ENCODE results near the gene DTNA. TPM values are rescaled to one million over a fixed set of nuclear protein-coding genes. Genes with fewer than 3 reads are reported as not detected.

DTNA gene
- total RNA-seq, 1 donor, result 10.1 TPM

DNA sequence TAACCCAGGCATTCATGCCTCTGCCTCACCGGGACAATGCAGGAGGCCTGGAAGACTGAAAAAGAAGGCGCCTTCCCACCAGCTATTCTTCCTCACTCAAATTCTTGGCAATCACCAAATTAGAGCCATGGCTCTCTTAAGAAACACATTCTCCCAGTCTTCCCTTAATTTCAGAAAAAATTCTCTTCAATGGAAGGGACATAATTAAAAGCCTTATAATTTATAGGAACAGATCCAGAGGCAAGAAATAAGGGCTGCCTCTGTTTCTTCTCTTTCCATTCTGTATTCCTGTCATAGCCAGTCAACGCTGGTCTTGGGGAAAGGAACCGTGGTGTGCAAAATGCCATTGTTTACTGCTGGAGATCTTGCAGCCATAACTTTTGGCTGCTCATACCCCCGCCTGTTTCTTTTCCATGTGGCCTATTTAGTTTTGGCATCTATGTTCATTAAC, 32.8 kb downstream of the DTNA start:
- Histone ChIP-seq H2AFZ (ENCODE audit: low read length) (no peak overlapping the region), H3K36me3 (ENCODE audit: insufficient read depth, low read length) (no peaks in the 10 kb centered on the region), H3K4me3 (ENCODE audit: insufficient read depth, low read length) (no peak overlapping the region), H3K4me1 (ENCODE audit: insufficient read depth, low read length) (no peaks in the 10 kb centered on the region), H3K79me2 (ENCODE audit: insufficient read depth, low read length) (no peaks in the 10 kb centered on the region), H3K27ac (ENCODE audit: low read depth, low read length) (no peak overlapping the region), H4K20me1 (ENCODE audit: insufficient read depth, low read length) (no peaks in the 10 kb centered on the region), H3K4me2 (ENCODE audit: insufficient read depth, low read length) (no peak overlapping the region), H3K27me3 (ENCODE audit: insufficient read depth, low read length) (no peaks in the 10 kb centered on the region), H3K9me3 (ENCODE audit: low read depth, low read length) (no peaks in the 10 kb centered on the region)
- TF ChIP-seq, protein P1, sequence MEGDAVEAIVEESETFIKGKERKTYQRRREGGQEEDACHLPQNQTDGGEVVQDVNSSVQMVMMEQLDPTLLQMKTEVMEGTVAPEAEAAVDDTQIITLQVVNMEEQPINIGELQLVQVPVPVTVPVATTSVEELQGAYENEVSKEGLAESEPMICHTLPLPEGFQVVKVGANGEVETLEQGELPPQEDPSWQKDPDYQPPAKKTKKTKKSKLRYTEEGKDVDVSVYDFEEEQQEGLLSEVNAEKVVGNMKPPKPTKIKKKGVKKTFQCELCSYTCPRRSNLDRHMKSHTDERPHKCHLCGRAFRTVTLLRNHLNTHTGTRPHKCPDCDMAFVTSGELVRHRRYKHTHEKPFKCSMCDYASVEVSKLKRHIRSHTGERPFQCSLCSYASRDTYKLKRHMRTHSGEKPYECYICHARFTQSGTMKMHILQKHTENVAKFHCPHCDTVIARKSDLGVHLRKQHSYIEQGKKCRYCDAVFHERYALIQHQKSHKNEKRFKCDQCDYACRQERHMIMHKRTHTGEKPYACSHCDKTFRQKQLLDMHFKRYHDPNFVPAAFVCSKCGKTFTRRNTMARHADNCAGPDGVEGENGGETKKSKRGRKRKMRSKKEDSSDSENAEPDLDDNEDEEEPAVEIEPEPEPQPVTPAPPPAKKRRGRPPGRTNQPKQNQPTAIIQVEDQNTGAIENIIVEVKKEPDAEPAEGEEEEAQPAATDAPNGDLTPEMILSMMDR (IDR thresholded peaks at IDR 0.05; ENCODE audit: extremely low read depth, low read depth, low read length), result no peak
- DNase-seq (ENCODE audit: insufficient read length, low spot score, missing footprints), result no peak

DNA sequence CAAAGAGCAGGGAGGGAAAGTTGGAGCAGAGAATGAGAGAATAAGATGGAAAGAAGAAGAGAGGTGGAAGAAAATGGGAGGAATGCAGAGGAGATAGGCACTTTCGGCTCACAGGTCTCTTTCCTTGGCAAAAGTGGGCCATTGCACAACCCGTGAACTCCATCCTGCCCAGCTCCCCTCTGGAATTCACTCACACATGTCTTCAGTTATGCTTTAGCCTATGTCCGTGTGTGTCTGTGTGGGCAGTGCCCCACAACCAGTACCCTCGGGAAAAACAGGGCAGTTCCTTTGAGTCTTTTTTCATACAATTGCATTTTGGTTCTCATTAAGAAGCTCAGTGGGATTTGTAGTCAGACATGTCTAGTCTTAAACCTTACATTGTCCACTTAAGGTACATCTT, 34.5 kb downstream of the DTNA start:
- Histone ChIP-seq H3K4me2 (ENCODE audit: insufficient read depth, low read length) (no peak overlapping the region), H3K36me3 (ENCODE audit: insufficient read depth, low read length) (no peaks in the 10 kb centered on the region), H3K4me1 (ENCODE audit: insufficient read depth, low read length) (no peaks in the 10 kb centered on the region), H3K79me2 (ENCODE audit: insufficient read depth, low read length) (no peaks in the 10 kb centered on the region), H3K4me3 (ENCODE audit: insufficient read depth, low read length) (no peak overlapping the region), H4K20me1 (ENCODE audit: insufficient read depth, low read length) (no peaks in the 10 kb centered on the region), H3K27ac (ENCODE audit: low read depth, low read length) (no peak overlapping the region), H2AFZ (ENCODE audit: low read length) (no peak overlapping the region), H3K9me3 (ENCODE audit: low read depth, low read length) (no peaks in the 10 kb centered on the region), H3K27me3 (ENCODE audit: insufficient read depth, low read length) (no peaks in the 10 kb centered on the region)
- TF ChIP-seq, protein P1 (IDR thresholded peaks at IDR 0.05; ENCODE audit: extremely low read depth, low read depth, low read length), result no peak
- DNase-seq (ENCODE audit: insufficient read length, low spot score, missing footprints), result no peak

DNA sequence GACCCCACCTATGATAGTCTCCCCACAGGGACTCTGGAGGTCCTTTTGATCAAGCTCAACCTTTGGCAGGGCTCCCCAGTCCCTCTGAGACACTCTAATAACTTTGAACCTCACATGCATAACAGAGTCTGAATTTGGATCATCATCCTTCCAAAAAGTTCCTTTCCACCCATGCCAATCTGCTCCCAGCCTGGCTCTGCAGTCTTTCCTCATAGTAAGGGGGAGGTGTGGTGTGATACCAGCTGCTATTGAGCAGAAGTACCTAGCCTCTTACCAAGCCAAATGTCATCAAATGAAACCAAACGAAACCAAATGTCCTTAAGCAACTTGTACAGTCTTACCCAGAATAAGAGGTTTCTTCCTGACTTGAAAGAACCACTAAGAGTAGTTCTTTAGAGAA, 36.5 kb downstream of the DTNA start:
- H3K4me3 ChIP-seq (ENCODE audit: insufficient read depth, low read length), result no peak overlapping the region
- no peaks in the 10 kb centered on the region for H3K4me1 ChIP-seq (ENCODE audit: insufficient read depth, low read length)
- TF ChIP-seq, protein P1 (IDR thresholded peaks at IDR 0.05; ENCODE audit: extremely low read depth, low read depth, low read length), result no peak
- no peaks in the 10 kb centered on the region for H3K36me3 ChIP-seq (ENCODE audit: insufficient read depth, low read length)
- no peaks in the 10 kb centered on the region for H3K9me3 ChIP-seq (ENCODE audit: low read depth, low read length)
- H4K20me1 ChIP-seq (ENCODE audit: insufficient read depth, low read length), result no peaks in the 10 kb centered on the region
- no peak overlapping the region for H3K27ac ChIP-seq (ENCODE audit: low read depth, low read length)
- no peak overlapping the region for H2AFZ ChIP-seq (ENCODE audit: low read length)
- no peaks in the 10 kb centered on the region for H3K27me3 ChIP-seq (ENCODE audit: insufficient read depth, low read length)
- no peak for DNase-seq (ENCODE audit: insufficient read length, low spot score, missing footprints)
- no peak overlapping the region for H3K4me2 ChIP-seq (ENCODE audit: insufficient read depth, low read length)
- H3K79me2 ChIP-seq (ENCODE audit: insufficient read depth, low read length), result no peaks in the 10 kb centered on the region

DNA sequence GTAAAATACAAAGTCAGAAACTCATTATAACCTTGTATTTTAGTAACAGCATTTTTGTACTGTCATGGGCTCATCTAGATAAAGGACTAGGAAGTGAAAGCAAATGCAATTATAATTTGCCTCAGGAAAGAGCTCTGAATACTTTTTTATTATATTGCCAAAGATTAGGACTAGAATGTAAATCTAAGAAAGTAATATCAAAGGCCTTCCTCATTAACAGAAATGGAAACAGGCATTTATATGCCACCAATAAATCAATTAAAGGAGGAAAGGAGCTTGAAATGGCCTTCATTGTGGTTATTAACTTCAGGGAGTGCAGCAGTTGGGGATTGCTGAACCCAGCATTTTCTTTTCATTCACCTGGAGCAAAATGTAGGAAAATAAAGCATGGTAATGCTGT, 39.6 kb downstream of the DTNA start:
- no peak overlapping the region for H3K4me3 ChIP-seq (ENCODE audit: insufficient read depth, low read length)
- no peak for DNase-seq (ENCODE audit: insufficient read length, low spot score, missing footprints)
- H3K27ac ChIP-seq (ENCODE audit: low read depth, low read length), result no peak overlapping the region
- peak overlapping the region; percentile 81 for H2AFZ ChIP-seq (ENCODE audit: low read length)
- no peaks in the 10 kb centered on the region for H3K36me3 ChIP-seq (ENCODE audit: insufficient read depth, low read length)
- no peaks in the 10 kb centered on the region for H3K9me3 ChIP-seq (ENCODE audit: low read depth, low read length)
- TF ChIP-seq, protein P1 (IDR thresholded peaks at IDR 0.05; ENCODE audit: extremely low read depth, low read depth, low read length), result no peak
- no peaks in the 10 kb centered on the region for H3K79me2 ChIP-seq (ENCODE audit: insufficient read depth, low read length)
- no peaks in the 10 kb centered on the region for H4K20me1 ChIP-seq (ENCODE audit: insufficient read depth, low read length)
- H3K4me2 ChIP-seq (ENCODE audit: insufficient read depth, low read length), result peak overlapping the region; percentile 45
- H3K27me3 ChIP-seq (ENCODE audit: insufficient read depth, low read length), result no peaks in the 10 kb centered on the region
- H3K4me1 ChIP-seq (ENCODE audit: insufficient read depth, low read length), result no peaks in the 10 kb centered on the region
